ENCODE results near the gene MORC2.

DNA sequence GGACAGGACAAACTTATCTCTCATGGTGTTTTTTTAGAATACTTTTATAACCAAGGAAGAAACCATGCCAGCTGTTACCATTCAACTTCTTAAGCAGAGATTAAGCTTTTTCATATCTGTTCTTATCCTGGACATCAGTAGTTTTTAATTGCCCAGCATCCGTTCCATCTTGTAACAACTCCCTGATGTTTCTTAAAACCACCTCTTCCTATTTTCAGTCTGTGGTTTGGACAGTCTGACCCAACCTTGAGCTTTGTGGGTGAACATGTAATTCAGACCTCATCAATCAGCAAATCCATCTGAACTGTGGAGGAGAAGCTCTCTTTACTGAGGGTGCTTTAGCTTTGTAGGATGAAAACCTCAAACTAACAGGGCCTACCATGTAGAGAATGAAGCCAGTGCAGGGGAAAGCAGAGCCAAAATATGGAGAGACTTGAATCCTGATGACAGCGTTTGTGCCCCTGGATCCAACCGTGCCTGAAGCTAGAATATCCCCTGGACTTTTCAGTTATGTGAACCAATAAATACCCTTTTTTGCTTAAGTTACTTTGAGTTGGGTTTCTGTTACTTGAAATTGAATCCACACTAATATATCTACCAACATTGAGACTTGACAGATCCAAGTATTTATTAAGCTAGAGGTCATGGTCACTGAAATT is 9.9 kb upstream of the MORC2 start:
- TF ChIP-seq PKNOX1 (IDR thresholded peaks at IDR 0.05) = no peak
- TF ChIP-seq ARNT (IDR thresholded peaks at IDR 0.05) = no peak
- TF ChIP-seq SUZ12 (IDR thresholded peaks at IDR 0.05) = no peak
- no peak for TF ChIP-seq BHLHE40 (IDR thresholded peaks at IDR 0.05; ENCODE audit: borderline replicate concordance)
- TF ChIP-seq ZNF384 (IDR thresholded peaks at IDR 0.05) = no peak
- no peak for TF ChIP-seq FOXK2 (IDR thresholded peaks at IDR 0.05)
- TF ChIP-seq ELF4 (IDR thresholded peaks at IDR 0.05) = no peak
- TF ChIP-seq TARDBP (IDR thresholded peaks at IDR 0.05) = no peak

Data from HEK293T (cell line).